HepG2 (cell line): ENCODE results near the gene PFKL. TPM values are rescaled to one million over a fixed set of nuclear protein-coding genes. Genes with fewer than 3 reads are reported as not detected.

Source experiments
- HNRNPLL ChIP-seq: fragments of 200-400 bp; formaldehyde crosslinking; IDR thresholded peaks from 2 replicates; pipeline ENCODE4 v1.6.1; 2017; ENCODE audit warnings: mild to moderate bottlenecking, low read depth, low read length; ENCODE audit not compliant: poor library complexity, severe bottlenecking
- NCOA1 ChIP-seq: sonication (generic); formaldehyde crosslinking; IDR thresholded peaks from 2 replicates; pipeline ENCODE4 v1.9.0; 2021; ENCODE audit warnings: missing genetic modification reagents
- RFX3 ChIP-seq: IDR thresholded peaks from 2 replicates; pipeline ENCODE4 v1.6.1; 2016; ENCODE audit warnings: missing biosample characterization, missing genetic modification reagents
- SMYD3 ChIP-seq: sonication (generic); formaldehyde crosslinking; IDR thresholded peaks from 2 replicates; pipeline ENCODE4 v1.8.1; 2023; ENCODE audit warnings: mild to moderate bottlenecking, missing genetic modification reagents
- TAF15 ChIP-seq: fragments of 200-400 bp; formaldehyde crosslinking; IDR thresholded peaks from one replicate; pipeline ENCODE4 v1.6.1; 2018; ENCODE audit warnings: mild to moderate bottlenecking, low read depth, low read length; ENCODE audit not compliant: poor library complexity, severe bottlenecking
- ZFP90 ChIP-seq: sonication (generic); formaldehyde crosslinking; IDR thresholded peaks from 2 replicates; pipeline ENCODE4 v1.8.0; 2022; ENCODE audit warnings: missing genetic modification reagents, mild to moderate bottlenecking, inconsistent platforms, borderline replicate concordance
- ZNF496 ChIP-seq: sonication (generic); formaldehyde crosslinking; IDR thresholded peaks from 2 replicates; pipeline ENCODE4 v1.8.1; 2023; ENCODE audit warnings: mild to moderate bottlenecking, moderate library complexity, missing genetic modification reagents; ENCODE audit not compliant: insufficient replicate concordance
- polyA plus RNA-seq, 8 experiments: library from polyadenylated mRNA; depleted of rRNA in 3 of 8; stranded (reverse) in 7 of 8; unstranded in 1 of 8; fragments of >200 nt; fragmentation: Illumina TruSeq in 4 of 8; extraction: Trizol in 4 of 8; gene quantifications; 2 replicates each; pipeline versions ENCODE4 v1.2.1 to v1.2.3, GENCODE V29; 2011 to 2016; ENCODE audit warnings: low read depth in 4 of 8, missing spikeins in 1 of 8, mixed read lengths in 1 of 8; ENCODE audit not compliant: insufficient read depth in 1 of 8
- total RNA-seq, 5 experiments: library from RNA; depleted of rRNA; stranded (reverse); fragments of >200 nt; fragmentation: Illumina TruSeq; extraction: Trizol; gene quantifications; 2 replicates each; pipeline ENCODE4 v1.2.3, GENCODE V29; 2016; ENCODE audit warnings: low read depth in 1 of 5
- TF ChIP-seq, protein P1 (sequence below): sonication (generic); formaldehyde crosslinking; IDR thresholded peaks from 2 replicates; pipeline ENCODE4 v1.5.0; 2020; ENCODE audit warnings: mild to moderate bottlenecking, missing genetic modification reagents, borderline replicate concordance
- TF ChIP-seq, protein P2 (sequence below): sonication (generic); formaldehyde crosslinking; IDR thresholded peaks from 2 replicates; pipeline ENCODE4 v1.4.0; 2020; ENCODE audit warnings: missing genetic modification reagents, borderline replicate concordance

Gene PFKL
- total and polyA plus RNA-seq, 2 of the 13 experiments (the other 11 are each of a cell fraction or from before 2014, with no cell fraction given): 92.8 to 106 TPM

DNA sequence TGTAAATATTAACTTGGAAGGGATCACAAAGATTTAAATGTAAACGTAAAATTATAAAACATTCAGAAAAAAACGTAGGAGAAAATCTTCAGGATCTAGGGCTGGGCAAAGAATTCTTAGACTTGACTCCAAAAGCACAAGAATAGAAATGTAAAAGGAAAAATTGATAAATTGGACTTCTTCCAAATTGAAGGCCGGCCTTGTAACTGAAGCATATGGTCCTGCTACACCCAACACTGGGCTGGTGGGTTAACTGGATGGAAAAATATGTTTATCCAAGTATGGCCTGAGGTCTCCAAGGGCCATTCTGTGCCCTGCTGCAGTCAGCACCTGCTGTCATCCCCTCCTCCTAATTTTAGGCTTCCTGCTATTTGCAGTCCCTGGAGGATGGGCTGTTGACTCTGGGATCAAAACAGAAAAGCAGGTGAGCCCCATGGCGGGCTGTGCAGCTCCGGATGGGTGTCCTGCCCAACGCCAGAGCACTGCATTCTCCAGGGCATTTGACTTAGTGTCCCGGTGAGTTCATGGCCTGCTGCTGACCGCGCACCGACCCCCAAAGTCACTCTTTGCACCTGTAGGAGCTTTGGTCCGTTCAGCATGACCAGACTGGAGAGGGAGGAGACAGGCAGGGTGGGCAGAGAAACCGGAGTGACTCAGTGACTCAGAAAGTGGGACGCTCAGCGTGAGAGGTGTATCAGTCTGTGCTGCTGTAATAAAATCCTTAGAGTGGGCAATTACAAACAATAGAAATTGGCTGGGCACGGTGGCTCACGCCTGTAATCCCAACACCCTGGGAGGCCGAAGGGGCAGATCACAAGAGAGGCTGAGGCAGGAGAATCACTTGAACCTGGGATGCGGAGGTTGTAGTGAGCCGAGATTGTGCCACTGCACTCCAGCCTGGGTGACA, 20.2 kb upstream of the PFKL start (continued):
- TF ChIP-seq, protein P1, sequence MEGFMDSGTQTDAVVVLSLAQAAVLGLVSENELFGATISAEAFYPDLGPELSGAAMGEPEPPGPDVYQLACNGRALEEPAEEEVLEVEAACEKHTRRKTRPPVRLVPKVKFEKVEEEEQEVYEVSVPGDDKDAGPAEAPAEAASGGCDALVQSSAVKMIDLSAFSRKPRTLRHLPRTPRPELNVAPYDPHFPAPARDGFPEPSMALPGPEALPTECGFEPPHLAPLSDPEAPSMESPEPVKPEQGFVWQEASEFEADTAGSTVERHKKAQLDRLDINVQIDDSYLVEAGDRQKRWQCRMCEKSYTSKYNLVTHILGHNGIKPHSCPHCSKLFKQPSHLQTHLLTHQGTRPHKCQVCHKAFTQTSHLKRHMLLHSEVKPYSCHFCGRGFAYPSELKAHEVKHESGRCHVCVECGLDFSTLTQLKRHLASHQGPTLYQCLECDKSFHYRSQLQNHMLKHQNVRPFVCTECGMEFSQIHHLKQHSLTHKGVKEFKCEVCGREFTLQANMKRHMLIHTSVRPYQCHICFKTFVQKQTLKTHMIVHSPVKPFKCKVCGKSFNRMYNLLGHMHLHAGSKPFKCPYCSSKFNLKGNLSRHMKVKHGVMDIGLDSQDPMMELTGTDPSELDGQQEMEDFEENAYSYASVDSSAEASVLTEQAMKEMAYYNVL: no peak
- TF ChIP-seq TAF15: no peak
- TF ChIP-seq SMYD3 (CRISPR knock-in tag): no peak
- TF ChIP-seq, protein P2, sequence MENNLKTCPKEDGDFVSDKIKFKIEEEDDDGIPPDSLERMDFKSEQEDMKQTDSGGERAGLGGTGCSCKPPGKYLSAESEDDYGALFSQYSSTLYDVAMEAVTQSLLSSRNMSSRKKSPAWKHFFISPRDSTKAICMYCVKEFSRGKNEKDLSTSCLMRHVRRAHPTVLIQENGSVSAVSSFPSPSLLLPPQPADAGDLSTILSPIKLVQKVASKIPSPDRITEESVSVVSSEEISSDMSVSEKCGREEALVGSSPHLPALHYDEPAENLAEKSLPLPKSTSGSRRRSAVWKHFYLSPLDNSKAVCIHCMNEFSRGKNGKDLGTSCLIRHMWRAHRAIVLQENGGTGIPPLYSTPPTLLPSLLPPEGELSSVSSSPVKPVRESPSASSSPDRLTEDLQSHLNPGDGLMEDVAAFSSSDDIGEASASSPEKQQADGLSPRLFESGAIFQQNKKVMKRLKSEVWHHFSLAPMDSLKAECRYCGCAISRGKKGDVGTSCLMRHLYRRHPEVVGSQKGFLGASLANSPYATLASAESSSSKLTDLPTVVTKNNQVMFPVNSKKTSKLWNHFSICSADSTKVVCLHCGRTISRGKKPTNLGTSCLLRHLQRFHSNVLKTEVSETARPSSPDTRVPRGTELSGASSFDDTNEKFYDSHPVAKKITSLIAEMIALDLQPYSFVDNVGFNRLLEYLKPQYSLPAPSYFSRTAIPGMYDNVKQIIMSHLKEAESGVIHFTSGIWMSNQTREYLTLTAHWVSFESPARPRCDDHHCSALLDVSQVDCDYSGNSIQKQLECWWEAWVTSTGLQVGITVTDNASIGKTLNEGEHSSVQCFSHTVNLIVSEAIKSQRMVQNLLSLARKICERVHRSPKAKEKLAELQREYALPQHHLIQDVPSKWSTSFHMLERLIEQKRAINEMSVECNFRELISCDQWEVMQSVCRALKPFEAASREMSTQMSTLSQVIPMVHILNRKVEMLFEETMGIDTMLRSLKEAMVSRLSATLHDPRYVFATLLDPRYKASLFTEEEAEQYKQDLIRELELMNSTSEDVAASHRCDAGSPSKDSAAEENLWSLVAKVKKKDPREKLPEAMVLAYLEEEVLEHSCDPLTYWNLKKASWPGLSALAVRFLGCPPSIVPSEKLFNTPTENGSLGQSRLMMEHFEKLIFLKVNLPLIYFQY (CRISPR knock-in tag): no peak
- no peak for TF ChIP-seq ZFP90 (CRISPR knock-in tag)
- TF ChIP-seq RFX3 (CRISPR knock-in tag): no peak
- TF ChIP-seq NCOA1 (CRISPR knock-in tag): no peak
- TF ChIP-seq HNRNPLL: no peak
- no peak for TF ChIP-seq ZNF496
